GM10266 (cell line): ENCODE measurements around the gene PGA5.

Source experiments
- DNase-seq: peaks from one replicate; pipeline ENCODE4 v3.0.0; 2012; ENCODE audit errors: extremely low spot score
- CTCF ChIP-seq: IDR thresholded peaks from 2 replicates; pipeline ENCODE4 v1.5.1; 2012; ENCODE audit warnings: mild to moderate bottlenecking, low read depth; ENCODE audit not compliant: control insufficient read depth, insufficient read depth; ENCODE audit errors: missing control alignments

Gene PGA5

GRCh38 chr11:61290905-61291690 lies 50.1 kb downstream of the PGA5 start:
- peak; percentile 25 for TF ChIP-seq CTCF
- DNase-seq = no peak

GRCh38 chr11:61292356-61292755 lies 51.4 kb downstream of the PGA5 start:
- no peak for TF ChIP-seq CTCF
- no peak for DNase-seq

GRCh38 chr11:61293867-61294716 lies 53.1 kb downstream of the PGA5 start:
- no peak for TF ChIP-seq CTCF
- DNase-seq = peak; percentile 76

GRCh38 chr11:61294717-61295595 lies 54.0 kb downstream of the PGA5 start, which contains the start of gene VWCE:
Gene VWCE, minus strand, starts transcription at chr11:61295316. Its CDS starts 279 bp downstream, at chr11:61295037.
- peak; percentile 67 for TF ChIP-seq CTCF
- peak; percentile 95 for DNase-seq

GRCh38 chr11:61295596-61295926 lies 54.6 kb downstream of the PGA5 start:
- no peak for TF ChIP-seq CTCF
- DNase-seq = no peak

GRCh38 chr11:61297341-61297740 lies 56.4 kb downstream of the PGA5 start:
- no peak for DNase-seq
- no peak for TF ChIP-seq CTCF

- TF ChIP-seq CTCF = no peak
- no peak for DNase-seq
Observed at GRCh38 chr11:61297746-61298145, 56.8 kb downstream of the PGA5 start.
